HepG2 (cell line): ENCODE results near the gene PDLIM4. TPM values are rescaled to one million over a fixed set of nuclear protein-coding genes. Genes with fewer than 3 reads are reported as not detected.
A peak's percentile ranks its signal among the peaks of the same experiment; 100 is the strongest.

ENCODE experiments used
- ASH2L ChIP-seq: fragments of 300-600, 200-600 bp; sonication (generic); IDR thresholded peaks from 2 replicates; pipeline ENCODE4 v1.7.0; 2017; ENCODE audit warnings: low read depth, mild to moderate bottlenecking, moderate library complexity, mixed read lengths, low read length; ENCODE audit not compliant: insufficient read length
- CENPX ChIP-seq: sonication (generic); formaldehyde crosslinking; IDR thresholded peaks from 2 replicates; pipeline ENCODE4 v1.9.0; 2021; ENCODE audit warnings: mild to moderate bottlenecking, missing genetic modification reagents, moderate library complexity
- EP300 ChIP-seq, 3 experiments: sonication (generic) in 1 of 3; formaldehyde crosslinking in 1 of 3; IDR thresholded peaks; 2 replicates each; pipeline versions ENCODE4 v1.5.1 to v1.6.1; 2011 to 2020; ENCODE audit warnings: low read depth in 2 of 3, low read length in 2 of 3, borderline replicate concordance in 1 of 3, improper control_type of control experiment in 1 of 3, mild to moderate bottlenecking in 1 of 3, missing genetic modification reagents in 1 of 3, moderate library complexity in 1 of 3
- FOXJ3 ChIP-seq: sonication (generic); formaldehyde crosslinking; IDR thresholded peaks from 2 replicates; pipeline ENCODE4 v1.4.0; 2020; ENCODE audit warnings: missing genetic modification reagents, mild to moderate bottlenecking, borderline replicate concordance
- GFI1 ChIP-seq: sonication (generic); formaldehyde crosslinking; IDR thresholded peaks from 2 replicates; pipeline ENCODE4 v1.5.0; 2020; ENCODE audit warnings: missing genetic modification reagents, mild to moderate bottlenecking, borderline replicate concordance
- HNF4A ChIP-seq: sonication (generic); formaldehyde crosslinking; IDR thresholded peaks from 2 replicates; pipeline ENCODE4 v1.4.0; 2020; ENCODE audit warnings: missing genetic modification reagents
- KDM6A ChIP-seq: IDR thresholded peaks from 2 replicates; pipeline ENCODE4 v1.6.1; 2016; ENCODE audit warnings: low read depth
- NAIF1 ChIP-seq: sonication (generic); formaldehyde crosslinking; IDR thresholded peaks from 2 replicates; pipeline ENCODE4 v1.5.0; 2020; ENCODE audit warnings: mild to moderate bottlenecking, missing genetic modification reagents, borderline replicate concordance
- PHF21A ChIP-seq: sonication (generic); formaldehyde crosslinking; IDR thresholded peaks from 2 replicates; pipeline ENCODE4 v1.5.0; 2020; ENCODE audit warnings: mild to moderate bottlenecking, missing genetic modification reagents
- REXO4 ChIP-seq: sonication (generic); formaldehyde crosslinking; IDR thresholded peaks from 2 replicates; pipeline ENCODE4 v1.8.0; 2022; ENCODE audit warnings: missing genetic modification reagents, mild to moderate bottlenecking, borderline replicate concordance
- RFXANK ChIP-seq: IDR thresholded peaks from 2 replicates; pipeline ENCODE4 v1.6.1; 2016
- SALL2 ChIP-seq: sonication (generic); formaldehyde crosslinking; IDR thresholded peaks from 2 replicates; pipeline ENCODE4 v1.8.1; 2023; ENCODE audit warnings: mild to moderate bottlenecking, missing genetic modification reagents, inconsistent platforms
- U2AF1 ChIP-seq: fragments of 200-400 bp; formaldehyde crosslinking; optimal IDR thresholded peaks from 2 replicates; pipeline ENCODE3; 2017; ENCODE audit warnings: mild to moderate bottlenecking, low read depth, low read length
- ZBTB33 ChIP-seq: sonication (generic); formaldehyde crosslinking; IDR thresholded peaks from 2 replicates; pipeline ENCODE4 v1.4.0; 2020; ENCODE audit warnings: missing genetic modification reagents
- ZNF20 ChIP-seq: sonication (generic); formaldehyde crosslinking; IDR thresholded peaks from 2 replicates; pipeline ENCODE4 v1.4.0; 2020; ENCODE audit warnings: mild to moderate bottlenecking, moderate library complexity, missing genetic modification reagents
- ZNF749 ChIP-seq: sonication (generic); formaldehyde crosslinking; IDR thresholded peaks from 2 replicates; pipeline ENCODE4 v1.8.0; 2022; ENCODE audit warnings: mild to moderate bottlenecking, missing genetic modification reagents, moderate library complexity, borderline replicate concordance
- ZNF792 ChIP-seq: IDR thresholded peaks from 2 replicates; pipeline ENCODE4 v1.6.1; 2016
- polyA plus RNA-seq, 8 experiments: library from polyadenylated mRNA; depleted of rRNA in 3 of 8; stranded (reverse) in 7 of 8; unstranded in 1 of 8; fragments of >200 nt; fragmentation: Illumina TruSeq in 4 of 8; extraction: Trizol in 4 of 8; gene quantifications; 2 replicates each; pipeline versions ENCODE4 v1.2.1 to v1.2.3, GENCODE V29; 2011 to 2016; ENCODE audit warnings: low read depth in 4 of 8, missing spikeins in 1 of 8, mixed read lengths in 1 of 8; ENCODE audit not compliant: insufficient read depth in 1 of 8
- total RNA-seq, 5 experiments: library from RNA; depleted of rRNA; stranded (reverse); fragments of >200 nt; fragmentation: Illumina TruSeq; extraction: Trizol; gene quantifications; 2 replicates each; pipeline ENCODE4 v1.2.3, GENCODE V29; 2016; ENCODE audit warnings: low read depth in 1 of 5
- TF ChIP-seq, protein P1 (sequence below): sonication (generic); formaldehyde crosslinking; conservative IDR thresholded peaks from 2 replicates; pipeline ENCODE4 v1.4.0; 2020; ENCODE audit warnings: mild to moderate bottlenecking, missing genetic modification reagents, moderate library complexity
- TF ChIP-seq, protein P2 (sequence below): IDR thresholded peaks from 2 replicates; pipeline ENCODE4 v1.6.1; 2016; ENCODE audit warnings: low read depth, control low read depth

The PDLIM4 gene
- total and polyA plus RNA-seq, 2 of the 13 experiments (the other 11 are each of a cell fraction or from before 2014, with no cell fraction given): 1.1 to 2.3 TPM

DNA sequence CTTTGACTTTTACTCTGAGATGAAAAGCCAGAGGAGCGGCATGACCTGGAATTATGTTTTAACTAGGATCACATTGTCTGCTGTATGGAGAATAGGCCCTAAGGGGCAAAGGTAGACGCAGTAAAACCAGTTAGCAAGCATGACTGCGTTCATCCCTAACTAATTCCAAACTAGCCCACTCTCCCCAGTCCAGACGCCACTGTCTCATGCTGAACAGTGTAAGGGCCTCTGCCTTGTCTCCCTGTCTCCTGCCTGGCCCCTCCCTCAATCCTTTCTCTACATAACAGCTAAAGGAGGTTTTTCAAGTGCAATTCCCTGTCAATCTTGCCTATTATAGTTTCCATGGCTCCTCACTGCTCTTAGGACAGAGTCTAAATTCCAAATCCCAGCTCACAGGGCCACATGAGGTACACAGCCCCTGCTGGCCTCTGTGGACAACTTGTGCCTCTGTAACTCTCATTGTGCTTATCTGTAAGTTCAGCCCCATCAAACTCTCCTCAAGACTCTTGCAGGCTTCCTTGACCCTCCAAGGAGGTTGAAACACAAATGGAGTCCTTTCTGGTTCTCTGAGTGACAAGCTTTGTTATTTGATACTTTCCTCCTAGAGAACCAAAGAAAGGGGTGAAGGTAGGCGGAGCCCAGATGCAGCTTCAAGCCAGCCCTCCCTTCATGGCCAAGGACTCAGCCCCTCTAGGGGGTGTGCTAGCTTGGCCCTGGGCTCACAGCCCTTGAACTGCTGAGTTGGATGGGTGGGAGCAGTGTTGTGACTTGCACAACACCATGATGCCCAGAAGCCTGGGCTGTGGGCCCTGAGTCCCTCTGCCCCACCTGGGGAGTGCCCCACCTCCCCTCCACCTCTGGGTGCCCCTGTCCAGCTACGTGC is 20.7 kb downstream of the PDLIM4 start (continued):
- TF ChIP-seq, protein P1, sequence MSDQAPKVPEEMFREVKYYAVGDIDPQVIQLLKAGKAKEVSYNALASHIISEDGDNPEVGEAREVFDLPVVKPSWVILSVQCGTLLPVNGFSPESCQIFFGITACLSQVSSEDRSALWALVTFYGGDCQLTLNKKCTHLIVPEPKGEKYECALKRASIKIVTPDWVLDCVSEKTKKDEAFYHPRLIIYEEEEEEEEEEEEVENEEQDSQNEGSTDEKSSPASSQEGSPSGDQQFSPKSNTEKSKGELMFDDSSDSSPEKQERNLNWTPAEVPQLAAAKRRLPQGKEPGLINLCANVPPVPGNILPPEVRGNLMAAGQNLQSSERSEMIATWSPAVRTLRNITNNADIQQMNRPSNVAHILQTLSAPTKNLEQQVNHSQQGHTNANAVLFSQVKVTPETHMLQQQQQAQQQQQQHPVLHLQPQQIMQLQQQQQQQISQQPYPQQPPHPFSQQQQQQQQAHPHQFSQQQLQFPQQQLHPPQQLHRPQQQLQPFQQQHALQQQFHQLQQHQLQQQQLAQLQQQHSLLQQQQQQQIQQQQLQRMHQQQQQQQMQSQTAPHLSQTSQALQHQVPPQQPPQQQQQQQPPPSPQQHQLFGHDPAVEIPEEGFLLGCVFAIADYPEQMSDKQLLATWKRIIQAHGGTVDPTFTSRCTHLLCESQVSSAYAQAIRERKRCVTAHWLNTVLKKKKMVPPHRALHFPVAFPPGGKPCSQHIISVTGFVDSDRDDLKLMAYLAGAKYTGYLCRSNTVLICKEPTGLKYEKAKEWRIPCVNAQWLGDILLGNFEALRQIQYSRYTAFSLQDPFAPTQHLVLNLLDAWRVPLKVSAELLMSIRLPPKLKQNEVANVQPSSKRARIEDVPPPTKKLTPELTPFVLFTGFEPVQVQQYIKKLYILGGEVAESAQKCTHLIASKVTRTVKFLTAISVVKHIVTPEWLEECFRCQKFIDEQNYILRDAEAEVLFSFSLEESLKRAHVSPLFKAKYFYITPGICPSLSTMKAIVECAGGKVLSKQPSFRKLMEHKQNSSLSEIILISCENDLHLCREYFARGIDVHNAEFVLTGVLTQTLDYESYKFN (CRISPR knock-in tag): peak; percentile 70
- TF ChIP-seq CENPX (CRISPR knock-in tag): no peak
- no peak for TF ChIP-seq REXO4 (CRISPR knock-in tag)
- TF ChIP-seq ZNF749 (CRISPR knock-in tag): no peak
- TF ChIP-seq ZBTB33: no peak
- no peak for TF ChIP-seq ZNF20 (CRISPR knock-in tag)
- TF ChIP-seq PHF21A: peak; percentile 35; the same call in 1 of the 2 replicates
- TF ChIP-seq, protein P2, sequence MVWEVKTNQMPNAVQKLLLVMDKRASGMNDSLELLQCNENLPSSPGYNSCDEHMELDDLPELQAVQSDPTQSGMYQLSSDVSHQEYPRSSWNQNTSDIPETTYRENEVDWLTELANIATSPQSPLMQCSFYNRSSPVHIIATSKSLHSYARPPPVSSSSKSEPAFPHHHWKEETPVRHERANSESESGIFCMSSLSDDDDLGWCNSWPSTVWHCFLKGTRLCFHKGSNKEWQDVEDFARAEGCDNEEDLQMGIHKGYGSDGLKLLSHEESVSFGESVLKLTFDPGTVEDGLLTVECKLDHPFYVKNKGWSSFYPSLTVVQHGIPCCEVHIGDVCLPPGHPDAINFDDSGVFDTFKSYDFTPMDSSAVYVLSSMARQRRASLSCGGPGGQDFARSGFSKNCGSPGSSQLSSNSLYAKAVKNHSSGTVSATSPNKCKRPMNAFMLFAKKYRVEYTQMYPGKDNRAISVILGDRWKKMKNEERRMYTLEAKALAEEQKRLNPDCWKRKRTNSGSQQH (CRISPR knock-in tag): no peak
- no peak for TF ChIP-seq FOXJ3
- peak in 1 of 2 experiments; percentile 19; a peak in 1 of 4 replicates for TF ChIP-seq EP300 (IDR thresholded peaks at IDR 0.05; ENCODE audit: low read depth in 2 of 2, low read length in 2 of 2)
- TF ChIP-seq EP300 (CRISPR knock-in tag; IDR thresholded peaks at IDR 0.05; ENCODE audit: borderline replicate concordance): no peak
- peak; percentile 91 for TF ChIP-seq ASH2L
- TF ChIP-seq KDM6A (CRISPR knock-in tag): no peak
- TF ChIP-seq U2AF1: no peak
- TF ChIP-seq SALL2 (CRISPR knock-in tag): no peak
- TF ChIP-seq ZNF792: no peak
- peak; percentile 86 for TF ChIP-seq HNF4A (CRISPR knock-in tag)
- 0 out of 2 replicates have a peak, but pooled peaks have one; percentile 38 for TF ChIP-seq GFI1
- TF ChIP-seq RFXANK (CRISPR knock-in tag): no peak
- 0 out of 2 replicates have a peak, but pooled peaks have one; percentile 42 for TF ChIP-seq NAIF1 (CRISPR knock-in tag)
